Suprapubic skin (tissue), 4 donors: ENCODE results near the gene NACC2.

Source experiments
- CTCF ChIP-seq, 2 donors: fragments of 200-600 bp in 1 of 2; fragments of 450-650 bp in 1 of 2; sonication (generic) in 1 of 2; IDR thresholded peaks; one replicate each; pipeline ENCODE4 v1.5.1; 2016 to 2019; ENCODE audit warnings: antibody characterized with exemption in 2 of 2, mild to moderate bottlenecking in 1 of 2, moderate library complexity in 1 of 2
- EP300 ChIP-seq: sonication (generic); formaldehyde crosslinking; IDR thresholded peaks from one replicate; pipeline ENCODE4 v1.6.1; 2017; ENCODE audit warnings: antibody characterized with exemption
- POLR2AphosphoS5 ChIP-seq, 3 donors: sonication (generic); formaldehyde crosslinking; IDR thresholded peaks; one replicate each; pipeline ENCODE4 v1.6.1; 2017; ENCODE audit warnings: antibody characterized with exemption in 3 of 3

- no peak for TF ChIP-seq CTCF (IDR thresholded peaks at IDR 0.05)
- TF ChIP-seq EP300, result no peak
- TF ChIP-seq POLR2AphosphoS5 (IDR thresholded peaks at IDR 0.05), result no peak
These were observed 43.5 kb upstream of the NACC2 start for GRCh38 chr9:136138566-136138965.
